Head of caudate nucleus (tissue), 42 donors: Measurements from ENCODE around the gene PPAN.

ENCODE experiments used
- DNase-seq, 42 donors: peaks; one replicate each; pipeline versions ENCODE4 v3.0.0 to v3.0.0-alpha.2; 2020 to 2021; ENCODE audit warnings: mixed read lengths in 7 of 42
- intact Hi-C: fragments of 100-400 bp; cut with DNase I; formaldehyde crosslinking; loops from one replicate; pipeline ENCODE4 v1.15.0; 2022

Gene PPAN

DNA sequence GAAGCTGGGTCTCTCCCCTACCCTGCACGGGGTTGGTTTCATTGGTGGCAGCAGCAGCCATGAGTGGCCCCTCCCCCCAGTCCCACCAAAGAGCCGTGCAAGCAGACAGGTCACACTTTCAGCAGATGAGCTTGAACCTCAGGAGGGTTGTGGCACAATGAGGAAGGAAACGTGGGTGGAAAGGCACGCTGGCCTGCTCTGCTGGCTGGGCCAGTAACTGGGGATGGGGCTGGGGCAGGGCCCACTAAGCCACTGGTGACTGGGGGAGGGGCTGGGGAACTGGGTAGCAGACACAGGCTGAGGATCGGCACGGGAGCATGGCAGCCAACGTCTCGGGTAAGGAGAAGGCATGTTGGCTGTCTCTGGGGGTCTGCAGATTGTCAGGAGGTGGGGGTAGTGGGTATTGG lies 5.2 kb downstream of the PPAN start, which contains the start of gene P2RY11:
Gene P2RY11, plus strand, starts transcription at position 289 of the 407 bp plus-strand sequence. Its CDS starts 29 bp downstream, at position 318.
- peak in 3 of 42 donors; percentile 25 to 43 (median 43) for DNase-seq

DNA sequence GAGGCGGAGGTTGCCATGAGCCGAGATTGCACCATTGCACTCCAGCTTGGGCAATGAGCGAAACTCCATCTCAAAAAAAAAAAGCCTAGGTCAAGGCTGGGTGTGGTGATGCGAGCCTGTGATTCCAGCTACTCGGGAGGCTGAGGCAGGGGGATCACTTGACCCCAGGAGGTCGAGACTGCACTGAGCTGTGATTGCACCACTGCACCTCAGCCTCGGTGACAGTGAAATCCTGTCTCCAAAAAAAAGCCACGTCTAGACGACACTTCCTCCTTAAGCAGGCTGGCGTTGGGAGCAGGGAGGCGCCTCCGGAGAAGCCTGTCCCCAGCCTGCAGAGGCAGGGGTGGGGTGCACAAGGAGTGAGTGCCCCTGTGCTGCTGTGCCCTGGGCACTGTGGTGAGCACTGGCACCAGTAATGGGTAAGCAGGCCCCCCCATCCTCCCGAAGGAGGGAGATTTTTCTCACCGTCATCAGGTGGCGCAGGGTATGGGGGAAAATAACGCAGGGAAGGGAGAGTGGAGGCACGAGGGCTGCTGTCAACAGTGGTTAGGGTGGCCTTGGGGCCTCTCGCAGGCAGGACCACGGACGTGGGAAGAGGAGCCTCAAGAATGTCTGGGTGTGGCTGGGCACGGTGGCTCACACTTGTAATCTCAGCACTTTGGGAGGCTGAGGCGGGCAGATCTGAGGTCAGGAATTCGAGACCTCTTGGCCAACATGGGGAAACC lies 6.0 kb downstream of the PPAN start:
- no peak for DNase-seq
- intact Hi-C loops = loop anchor here (10.0 kb wide), 1 partner anchor 143 kb away; the partner anchor contains the start of gene MRPL4

More for the DNA sequence above, 5.2 kb downstream of the PPAN start, which contains the start of gene P2RY11:
- intact Hi-C loops = loop anchor here (10.0 kb wide), 1 partner anchor 143 kb away; the partner anchor contains the start of gene MRPL4

DNA sequence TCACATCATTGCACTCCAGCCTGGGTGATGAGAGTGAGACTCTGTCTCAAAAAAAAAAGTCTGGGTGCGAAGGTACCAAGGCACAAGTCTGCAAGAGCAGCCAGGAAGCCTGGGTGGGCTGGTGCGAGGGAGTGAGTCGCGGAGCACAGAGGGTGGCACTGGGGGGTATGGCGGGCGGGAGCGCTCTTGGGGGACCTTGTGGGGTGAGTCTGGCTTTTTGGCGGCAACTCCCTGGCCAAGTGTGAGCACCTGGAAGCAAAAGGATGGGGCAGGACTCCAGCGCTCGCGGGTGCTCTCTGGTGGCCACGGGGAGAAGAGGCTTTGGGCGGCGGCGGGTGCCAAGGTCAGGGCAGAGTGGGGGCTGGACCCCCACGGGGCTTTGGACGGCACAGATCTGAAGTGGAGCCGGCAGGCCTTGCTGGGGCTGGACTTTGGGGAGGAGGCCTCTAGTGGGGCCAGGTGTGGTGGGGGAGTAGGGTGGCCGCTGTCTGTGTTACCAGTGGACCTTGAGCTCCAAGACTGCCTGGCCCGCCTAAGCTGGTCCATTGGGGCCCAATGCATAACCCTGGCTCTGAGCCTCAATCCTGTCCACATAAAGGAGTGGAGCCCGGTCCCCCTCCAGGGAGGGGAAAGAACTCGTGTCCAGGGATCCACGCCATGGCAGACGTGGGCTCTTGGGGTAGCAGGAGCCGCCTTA lies 6.9 kb downstream of the PPAN start:
- peak in 38 of 42 donors; percentile 22 to 77 (median 56) for DNase-seq
- intact Hi-C loops = loop anchor here (10.0 kb wide), 1 partner anchor 142 kb away; the partner anchor contains the start of gene MRPL4

DNA sequence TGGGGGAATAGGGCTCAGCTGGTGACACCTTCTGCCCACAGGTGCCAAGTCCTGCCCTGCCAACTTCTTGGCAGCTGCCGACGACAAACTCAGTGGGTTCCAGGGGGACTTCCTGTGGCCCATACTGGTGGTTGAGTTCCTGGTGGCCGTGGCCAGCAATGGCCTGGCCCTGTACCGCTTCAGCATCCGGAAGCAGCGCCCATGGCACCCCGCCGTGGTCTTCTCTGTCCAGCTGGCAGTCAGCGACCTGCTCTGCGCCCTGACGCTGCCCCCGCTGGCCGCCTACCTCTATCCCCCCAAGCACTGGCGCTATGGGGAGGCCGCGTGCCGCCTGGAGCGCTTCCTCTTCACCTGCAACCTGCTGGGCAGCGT lies 7.4 kb downstream of the PPAN start:
- intact Hi-C loops = loop anchor here (10.0 kb wide), 1 partner anchor 141 kb away; the partner anchor contains the start of gene MRPL4
- no peak for DNase-seq

DNA sequence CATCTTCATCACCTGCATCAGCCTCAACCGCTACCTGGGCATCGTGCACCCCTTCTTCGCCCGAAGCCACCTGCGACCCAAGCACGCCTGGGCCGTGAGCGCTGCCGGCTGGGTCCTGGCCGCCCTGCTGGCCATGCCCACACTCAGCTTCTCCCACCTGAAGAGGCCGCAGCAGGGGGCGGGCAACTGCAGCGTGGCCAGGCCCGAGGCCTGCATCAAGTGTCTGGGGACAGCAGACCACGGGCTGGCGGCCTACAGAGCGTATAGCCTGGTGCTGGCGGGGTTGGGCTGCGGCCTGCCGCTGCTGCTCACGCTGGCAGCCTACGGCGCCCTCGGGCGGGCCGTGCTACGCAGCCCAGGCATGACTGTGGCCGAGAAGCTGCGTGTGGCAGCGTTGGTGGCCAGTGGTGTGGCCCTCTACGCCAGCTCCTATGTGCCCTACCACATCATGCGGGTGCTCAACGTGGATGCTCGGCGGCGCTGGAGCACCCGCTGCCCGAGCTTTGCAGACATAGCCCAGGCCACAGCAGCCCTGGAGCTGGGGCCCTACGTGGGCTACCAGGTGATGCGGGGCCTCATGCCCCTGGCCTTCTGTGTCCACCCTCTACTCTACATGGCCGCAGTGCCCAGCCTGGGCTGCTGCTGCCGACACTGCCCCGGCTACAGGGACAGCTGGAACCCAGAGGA lies 7.9 kb downstream of the PPAN start:
- intact Hi-C loops = loop anchor here (10.0 kb wide), 1 partner anchor 141 kb away; the partner anchor contains the start of gene MRPL4
- no peak for DNase-seq

DNA sequence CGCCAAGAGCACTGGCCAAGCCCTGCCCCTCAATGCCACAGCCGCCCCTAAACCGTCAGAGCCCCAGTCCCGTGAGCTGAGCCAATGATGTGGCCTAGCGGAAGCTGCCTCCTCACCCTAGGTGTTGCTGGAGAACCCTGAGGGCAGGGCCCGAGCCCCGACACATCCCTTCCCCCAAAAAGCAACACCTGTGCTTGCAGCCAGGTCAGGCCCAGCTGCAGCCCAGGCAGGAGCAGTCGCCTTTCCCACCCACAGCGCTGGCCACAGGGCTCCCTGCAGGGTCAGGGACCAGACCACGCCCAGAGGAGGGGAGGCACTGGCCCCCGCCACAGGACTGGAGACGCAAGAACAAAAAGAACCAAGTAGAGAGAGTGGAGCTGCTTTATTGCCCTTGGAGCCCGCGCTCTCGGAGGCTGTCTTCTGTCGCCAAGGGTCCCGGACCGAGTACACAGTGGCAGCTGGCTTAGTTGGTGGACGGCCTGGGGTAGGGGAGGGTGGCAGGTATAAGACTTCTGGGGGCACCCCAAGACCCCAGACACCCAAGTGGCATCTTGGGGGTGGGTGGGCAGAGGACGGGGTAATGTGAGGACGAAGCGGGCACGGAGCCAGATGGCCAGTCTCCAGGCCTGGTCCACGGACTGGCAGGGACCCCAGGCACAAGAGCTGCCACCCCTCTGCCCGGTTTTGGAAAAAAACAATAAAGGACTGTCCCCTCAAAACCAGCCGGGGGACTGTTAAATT lies 8.7 kb downstream of the PPAN start:
- DNase-seq = no peak
- intact Hi-C loops = loop anchor here (10.0 kb wide), 1 partner anchor 140 kb away; the partner anchor contains the start of gene MRPL4

DNA sequence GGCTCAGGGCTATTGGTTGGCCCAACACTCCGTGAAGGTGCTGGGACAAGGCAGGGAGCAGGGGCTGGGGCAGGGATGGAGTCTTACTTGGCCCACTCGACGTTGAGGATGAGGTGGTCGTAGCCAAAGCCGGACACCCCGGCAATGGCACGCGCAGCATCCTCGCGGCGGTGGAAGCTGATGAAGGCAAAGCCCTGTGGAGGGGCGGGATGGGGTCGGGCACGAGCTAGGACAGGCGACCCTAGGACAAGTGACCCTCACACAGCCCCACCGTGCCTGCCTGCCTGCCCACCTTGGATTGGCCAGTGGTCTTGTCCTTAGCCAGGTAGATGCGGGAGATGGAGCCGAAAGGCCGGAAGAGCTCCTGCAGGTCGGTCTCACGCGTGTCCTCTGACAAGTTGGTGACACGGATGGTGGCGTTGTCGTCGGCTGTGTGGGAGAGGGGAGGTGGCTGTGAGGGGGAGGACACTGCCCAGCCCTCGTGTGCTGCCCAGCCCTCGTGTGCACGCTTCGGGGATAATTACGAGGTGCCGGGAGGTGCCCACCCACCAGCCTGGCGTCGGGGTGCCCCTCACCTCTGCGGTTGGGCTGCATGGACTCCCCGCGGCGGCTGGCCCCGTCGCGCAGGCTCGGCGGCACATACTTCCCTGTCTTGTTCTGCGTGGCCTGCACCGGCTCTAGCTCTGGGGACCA lies 9.4 kb downstream of the PPAN start:
- intact Hi-C loops = loop anchor here (10.0 kb wide), 1 partner anchor 139 kb away; the partner anchor contains the start of gene MRPL4
- no peak for DNase-seq

DNA sequence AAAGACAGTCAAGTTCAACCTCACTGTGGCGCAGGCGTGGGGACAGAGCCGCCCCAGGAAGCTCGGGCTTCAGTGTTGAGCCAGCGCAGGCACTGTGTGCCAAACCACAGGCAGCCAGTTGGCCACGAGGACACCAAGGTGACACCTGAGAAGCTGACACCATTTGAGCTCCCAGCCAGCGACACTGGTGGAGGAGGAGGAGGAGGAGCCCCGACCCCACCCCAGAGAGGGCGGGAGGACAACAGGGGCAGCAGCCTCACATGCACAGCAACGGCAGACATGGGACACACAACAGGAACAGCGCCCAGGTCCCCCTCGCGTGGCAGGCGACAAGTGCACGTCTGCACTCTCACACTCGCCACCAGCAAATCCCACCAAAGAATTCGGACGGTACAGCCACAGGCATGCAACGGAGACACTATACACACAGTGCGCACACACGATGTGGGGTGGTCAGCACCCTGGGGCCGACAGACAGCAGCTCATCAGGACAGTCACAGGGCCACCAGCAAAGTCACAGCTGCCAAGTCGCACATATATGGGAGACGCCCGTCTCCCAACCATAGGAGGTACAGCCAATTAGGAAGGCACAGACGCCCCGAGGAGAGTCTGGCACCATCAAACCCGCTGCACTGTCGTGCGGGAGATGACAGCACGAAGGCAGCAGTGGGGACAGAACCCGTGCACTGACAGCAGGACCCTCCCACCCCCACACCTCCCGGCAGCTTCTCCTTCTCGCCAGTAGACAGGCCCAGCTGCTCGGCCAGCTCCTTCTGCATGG lies 10.1 kb downstream of the PPAN start:
- intact Hi-C loops = loop anchor here (10.0 kb wide), 1 partner anchor 139 kb away; the partner anchor contains the start of gene MRPL4
- no peak for DNase-seq

DNA sequence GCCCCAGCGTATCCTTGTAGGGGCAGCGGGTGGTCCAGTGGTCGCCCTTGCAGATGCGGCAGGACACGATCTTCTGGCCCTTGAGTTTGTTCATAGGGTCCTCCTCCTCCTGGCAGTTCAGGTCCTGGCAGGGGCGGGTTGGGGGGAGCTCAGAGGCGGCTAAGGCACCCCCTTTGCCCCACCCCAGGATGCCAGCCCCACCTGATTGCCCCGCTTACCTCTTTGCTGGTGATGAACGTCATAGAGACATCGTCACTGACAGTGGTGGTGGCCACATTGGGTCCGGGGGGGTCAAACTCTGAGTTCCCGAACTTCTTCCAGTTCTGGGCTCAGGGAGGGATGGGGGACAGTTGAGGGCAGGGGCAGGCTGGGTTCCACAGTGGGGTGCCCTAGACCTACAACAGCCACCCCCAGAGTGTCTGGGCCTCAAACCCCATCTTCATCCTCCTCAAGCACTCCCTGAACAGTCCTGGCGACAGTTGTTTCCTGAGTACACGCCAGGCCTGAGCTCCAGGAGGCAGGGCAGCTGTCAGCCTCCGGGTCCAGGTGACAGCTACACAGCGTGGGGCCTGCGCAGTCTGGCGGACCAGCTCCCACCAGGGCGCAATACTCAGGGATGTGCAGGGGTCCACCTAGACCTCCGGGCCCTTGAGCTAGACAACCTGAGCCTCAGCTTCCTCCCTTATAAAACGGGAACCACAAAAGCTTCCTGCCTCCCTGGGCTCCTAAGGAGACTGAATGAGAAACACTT lies 10.9 kb downstream of the PPAN start:
- no peak for DNase-seq
- intact Hi-C loops = loop anchor here (10.0 kb wide), 1 partner anchor 138 kb away; the partner anchor contains the start of gene MRPL4

DNA sequence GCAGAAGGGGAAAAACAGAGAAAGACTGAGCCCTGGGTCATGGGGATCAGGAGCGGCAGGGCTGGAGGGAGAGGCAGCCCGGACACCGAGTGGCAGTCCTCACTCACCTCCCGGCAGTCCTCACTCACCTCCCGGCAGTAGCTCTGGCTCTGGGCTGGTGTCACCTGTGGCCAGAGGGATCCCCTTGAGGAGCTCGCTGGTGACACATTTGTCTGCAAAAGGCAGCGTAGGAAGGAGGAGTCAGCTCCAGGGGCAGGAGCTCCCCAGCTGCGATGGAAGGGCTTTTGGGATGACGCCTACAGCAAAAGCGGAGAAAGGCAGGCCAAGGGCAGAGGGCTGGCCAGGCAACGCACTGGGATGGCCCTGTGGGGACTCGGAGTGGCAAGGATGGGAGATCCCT lies 12.8 kb downstream of the PPAN start:
- peak in 2 of 42 donors; percentile 1 to 10 for DNase-seq
- intact Hi-C loops = loop anchor here (10.0 kb wide), 1 partner anchor 136 kb away; the partner anchor contains the start of gene MRPL4

DNA sequence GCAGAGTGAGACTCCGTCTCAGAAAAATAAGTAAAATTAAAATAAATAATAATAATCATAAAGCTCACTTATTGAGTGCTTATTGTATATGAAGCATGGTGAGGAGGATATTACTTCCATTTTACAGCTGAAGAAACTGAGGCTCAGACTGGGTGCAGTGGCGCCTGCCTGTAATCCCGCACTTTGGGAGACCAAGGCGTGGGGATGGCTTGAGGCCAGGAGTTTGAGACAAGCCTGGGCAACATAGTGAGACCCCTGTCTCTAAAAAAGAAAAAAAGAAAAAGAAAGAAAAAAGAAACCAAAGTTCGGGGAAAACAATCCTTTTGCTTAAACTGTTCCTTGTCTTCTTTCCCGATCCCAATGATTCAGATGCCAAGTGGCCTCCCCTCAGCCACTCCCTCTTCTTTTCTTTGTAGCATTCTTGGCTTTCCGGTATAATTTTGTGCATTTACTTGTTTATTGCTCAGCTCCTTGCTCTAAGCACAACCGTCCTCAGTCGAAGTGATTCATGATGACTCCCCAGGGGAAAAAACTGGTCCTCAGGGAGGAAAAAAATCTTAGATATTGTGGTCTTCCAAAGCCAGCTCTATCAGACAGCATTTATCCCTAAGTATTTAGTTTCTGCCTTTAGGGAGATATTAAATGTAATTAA lies 14.5 kb downstream of the PPAN start:
- DNase-seq = no peak
- intact Hi-C loops = no loop called here

DNA sequence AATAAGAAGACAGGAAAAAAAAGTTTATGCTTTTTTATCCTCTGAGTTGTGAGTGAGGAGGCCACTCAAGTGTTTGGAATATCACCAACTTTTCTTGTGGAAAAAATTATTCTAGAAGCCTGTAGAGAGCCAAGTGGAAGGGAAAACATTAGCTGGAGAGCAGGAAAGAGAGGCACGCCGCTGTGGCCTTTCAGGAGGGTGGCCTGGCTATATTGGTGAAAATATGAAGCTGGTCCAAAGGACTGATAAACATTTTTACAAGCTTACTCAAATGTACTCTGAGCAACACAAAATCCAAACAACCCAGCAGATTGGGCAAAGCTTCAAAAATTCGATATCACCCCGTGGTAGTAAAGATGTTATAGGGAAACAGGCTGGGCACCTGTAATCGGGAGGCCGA lies 15.9 kb downstream of the PPAN start:
- intact Hi-C loops = no loop called here
- DNase-seq = no peak

DNA sequence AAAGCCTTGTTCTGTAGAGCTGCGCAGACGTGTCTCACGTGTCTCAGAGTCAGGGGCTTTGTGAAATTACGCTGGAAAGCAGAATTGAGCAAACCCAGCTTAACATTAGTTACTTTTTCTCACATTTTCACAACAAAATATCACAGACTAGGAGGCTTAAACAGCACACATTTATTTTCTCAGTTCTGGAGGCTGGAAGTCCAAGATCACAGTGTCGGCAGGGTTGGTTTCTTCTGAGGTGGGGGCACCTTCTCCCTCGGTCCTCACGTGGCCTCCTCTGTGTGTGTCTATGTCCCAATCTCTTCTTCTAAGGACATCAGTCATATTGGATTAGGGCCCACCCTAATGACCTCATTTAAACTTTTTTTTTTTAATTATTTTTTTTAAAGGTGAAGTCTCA lies 18.3 kb downstream of the PPAN start:
- intact Hi-C loops = no loop called here
- no peak for DNase-seq

DNA sequence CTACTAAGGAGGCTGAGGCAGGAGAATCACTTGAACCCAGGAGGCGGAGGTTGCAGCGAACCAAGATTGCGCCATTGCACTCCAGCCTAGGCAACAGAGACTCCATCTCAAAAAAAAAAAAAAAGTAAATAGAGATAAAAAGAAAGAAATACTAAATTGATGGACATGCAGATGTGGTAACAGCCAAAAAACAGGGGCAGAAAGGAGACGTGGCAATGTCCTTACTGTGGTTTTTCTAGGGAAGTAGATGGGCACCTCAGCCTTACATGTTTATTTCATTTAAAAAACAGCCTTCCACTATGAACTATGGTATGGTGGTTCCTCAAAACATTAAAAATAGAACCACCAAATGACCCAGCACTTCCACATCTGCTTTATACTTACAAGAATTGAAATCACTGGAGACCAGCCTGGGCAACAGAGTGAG lies 20.1 kb downstream of the PPAN start:
- no peak for DNase-seq
- intact Hi-C loops = no loop called here

DNA sequence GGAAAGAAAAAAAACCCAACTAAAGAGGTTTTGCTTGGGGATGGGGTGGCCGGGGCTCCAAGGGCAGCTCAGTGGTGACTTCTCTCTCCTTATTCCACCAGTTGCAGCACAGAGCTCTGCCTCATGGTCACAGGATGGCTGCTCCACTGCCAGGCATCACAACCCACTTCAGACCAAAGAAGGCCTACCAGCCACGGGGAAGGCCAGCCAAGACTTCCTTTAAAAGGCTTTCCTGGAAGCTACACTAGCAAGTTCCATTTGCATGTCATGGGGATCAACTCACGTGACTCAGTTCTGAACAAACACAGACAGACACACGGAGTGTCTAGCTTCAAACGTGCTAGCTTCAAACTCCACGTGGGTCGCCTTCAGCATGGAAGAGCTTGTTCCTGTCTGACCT lies 26.7 kb downstream of the PPAN start:
- intact Hi-C loops = no loop called here

DNA sequence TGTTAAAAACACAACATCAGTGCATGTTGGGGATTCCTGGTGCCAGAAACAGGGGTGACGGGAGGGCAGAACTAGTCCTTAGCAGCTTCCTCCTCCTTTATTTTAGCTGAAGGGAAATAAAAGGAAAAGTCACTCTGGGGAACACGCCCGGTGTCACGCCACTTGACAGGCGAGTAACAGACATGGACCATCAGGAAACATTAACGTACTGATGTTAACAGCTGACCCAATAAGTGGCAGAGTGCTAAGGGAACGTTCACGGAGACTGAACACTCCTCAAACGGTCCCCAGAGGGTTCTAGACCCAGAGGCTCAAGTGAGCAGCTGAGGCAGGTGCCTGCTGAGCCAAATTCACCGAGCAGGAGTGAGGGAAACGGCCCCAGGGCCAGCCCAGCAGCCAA lies 27.4 kb downstream of the PPAN start:
- intact Hi-C loops = no loop called here
- DNase-seq = no peak

More for the DNA sequence above, 26.7 kb downstream of the PPAN start:
- DNase-seq = no peak
